ENCODE results near the gene GREB1L.
A peak's percentile ranks its signal among the peaks of the same experiment; 100 is the strongest.

The GREB1L gene

DNA sequence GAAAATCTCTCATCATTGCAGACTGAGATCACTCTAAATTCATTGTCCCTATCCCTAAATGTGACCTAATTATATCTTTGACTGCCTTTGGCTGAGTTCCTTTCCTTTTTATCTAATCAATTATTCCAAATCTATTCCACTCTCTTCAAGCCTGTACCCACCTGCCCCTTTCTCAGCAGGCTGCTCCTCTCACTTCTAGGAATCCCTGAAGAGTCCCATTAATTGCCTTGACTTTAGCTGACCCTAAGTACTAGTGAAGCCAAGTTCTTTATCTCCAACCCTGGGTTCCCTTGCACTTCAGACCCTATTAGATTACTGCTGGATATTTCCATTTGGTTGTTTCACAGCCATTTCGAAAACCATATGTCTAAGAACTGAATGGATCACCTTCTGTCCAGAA, 102.8 kb downstream of the GREB1L start:
- TF ChIP-seq, protein P1, sequence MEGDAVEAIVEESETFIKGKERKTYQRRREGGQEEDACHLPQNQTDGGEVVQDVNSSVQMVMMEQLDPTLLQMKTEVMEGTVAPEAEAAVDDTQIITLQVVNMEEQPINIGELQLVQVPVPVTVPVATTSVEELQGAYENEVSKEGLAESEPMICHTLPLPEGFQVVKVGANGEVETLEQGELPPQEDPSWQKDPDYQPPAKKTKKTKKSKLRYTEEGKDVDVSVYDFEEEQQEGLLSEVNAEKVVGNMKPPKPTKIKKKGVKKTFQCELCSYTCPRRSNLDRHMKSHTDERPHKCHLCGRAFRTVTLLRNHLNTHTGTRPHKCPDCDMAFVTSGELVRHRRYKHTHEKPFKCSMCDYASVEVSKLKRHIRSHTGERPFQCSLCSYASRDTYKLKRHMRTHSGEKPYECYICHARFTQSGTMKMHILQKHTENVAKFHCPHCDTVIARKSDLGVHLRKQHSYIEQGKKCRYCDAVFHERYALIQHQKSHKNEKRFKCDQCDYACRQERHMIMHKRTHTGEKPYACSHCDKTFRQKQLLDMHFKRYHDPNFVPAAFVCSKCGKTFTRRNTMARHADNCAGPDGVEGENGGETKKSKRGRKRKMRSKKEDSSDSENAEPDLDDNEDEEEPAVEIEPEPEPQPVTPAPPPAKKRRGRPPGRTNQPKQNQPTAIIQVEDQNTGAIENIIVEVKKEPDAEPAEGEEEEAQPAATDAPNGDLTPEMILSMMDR (IDR thresholded peaks at IDR 0.05; ENCODE audit: insufficient read depth, low read depth, low read length, missing control alignments), result no peak
- H3K4me3 ChIP-seq (ENCODE audit: low read length), result no peak overlapping the region
- no peak for DNase-seq (ENCODE audit: low read depth)

DNA sequence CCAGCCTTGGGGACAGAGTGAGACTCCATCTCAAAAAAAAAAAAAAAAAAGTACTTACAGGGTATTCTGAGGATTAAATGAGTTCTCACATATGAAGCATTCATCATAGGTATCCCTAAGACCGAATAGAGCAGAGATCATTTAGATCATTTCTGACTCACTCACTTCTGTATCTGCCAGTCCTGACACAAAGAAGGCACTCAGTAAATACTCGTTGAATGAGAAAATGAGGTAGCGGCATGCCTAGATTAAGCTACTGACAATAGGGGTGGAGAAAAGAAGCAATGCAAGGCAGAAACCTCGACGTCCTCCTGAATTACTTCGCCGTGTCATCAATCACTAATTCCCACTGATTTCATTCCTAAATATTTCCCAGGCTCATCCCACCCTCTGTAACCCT, 103.8 kb downstream of the GREB1L start:
- peak; percentile 67 for DNase-seq (ENCODE audit: low read depth)
- TF ChIP-seq, protein P1 (IDR thresholded peaks at IDR 0.05; ENCODE audit: insufficient read depth, low read depth, low read length, missing control alignments), result no peak
- H3K4me3 ChIP-seq (ENCODE audit: low read length), result no peak overlapping the region

DNA sequence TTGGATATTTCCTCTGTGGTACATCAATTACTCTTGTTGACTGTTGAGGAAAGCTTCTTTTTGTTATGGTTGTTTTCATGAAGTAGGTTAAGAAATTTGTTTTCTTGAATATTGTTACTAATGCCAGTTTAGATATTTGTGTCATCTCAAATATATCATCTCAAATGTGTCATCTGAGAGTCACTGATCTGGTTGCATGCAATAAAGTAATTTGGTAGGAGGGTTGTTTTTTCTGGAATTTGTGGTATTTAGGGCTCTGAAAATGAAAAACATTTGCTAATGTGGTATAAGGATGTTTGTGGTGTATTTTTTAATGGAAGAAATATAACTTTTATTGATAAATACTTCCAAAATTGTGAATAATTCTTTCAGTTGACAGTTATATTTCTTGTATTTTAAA, 117.7 kb downstream of the GREB1L start:
- TF ChIP-seq, protein P1 (IDR thresholded peaks at IDR 0.05; ENCODE audit: insufficient read depth, low read depth, low read length, missing control alignments), result no peak
- no peak for DNase-seq (ENCODE audit: low read depth)
- H3K4me3 ChIP-seq (ENCODE audit: low read length), result no peak overlapping the region

DNA sequence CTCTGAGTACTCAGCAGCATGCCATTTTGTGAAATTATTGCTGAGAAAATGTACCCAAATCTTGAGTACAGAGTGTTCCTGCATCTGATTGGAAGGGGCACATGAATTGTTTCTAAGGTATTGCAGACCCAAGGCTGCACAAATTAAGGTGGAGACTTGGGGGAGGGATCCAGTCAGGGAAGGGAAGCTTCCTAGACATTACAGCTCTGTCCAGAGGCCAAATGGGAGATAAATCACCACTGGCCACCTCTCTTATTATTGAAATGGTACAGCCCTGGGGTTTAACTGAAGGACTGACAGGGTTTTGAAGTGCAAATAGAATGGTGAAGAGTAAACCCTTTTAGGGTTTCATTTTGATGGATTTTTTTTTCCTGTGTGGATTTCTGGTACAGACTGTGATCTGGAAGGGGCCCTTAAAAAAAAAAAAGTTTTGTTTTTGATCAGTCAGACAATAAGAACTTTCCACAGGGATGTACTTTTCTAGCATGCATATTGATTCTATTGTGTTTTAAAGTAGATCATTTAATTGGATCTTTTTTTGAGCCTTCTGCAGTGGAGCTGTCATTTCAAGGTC, 119.4 kb downstream of the GREB1L start:
- TF ChIP-seq, protein P1 (IDR thresholded peaks at IDR 0.05; ENCODE audit: insufficient read depth, low read depth, low read length, missing control alignments), result no peak
- H3K4me3 ChIP-seq (ENCODE audit: low read length), result no peak overlapping the region
- DNase-seq (ENCODE audit: low read depth), result no peak

DNA sequence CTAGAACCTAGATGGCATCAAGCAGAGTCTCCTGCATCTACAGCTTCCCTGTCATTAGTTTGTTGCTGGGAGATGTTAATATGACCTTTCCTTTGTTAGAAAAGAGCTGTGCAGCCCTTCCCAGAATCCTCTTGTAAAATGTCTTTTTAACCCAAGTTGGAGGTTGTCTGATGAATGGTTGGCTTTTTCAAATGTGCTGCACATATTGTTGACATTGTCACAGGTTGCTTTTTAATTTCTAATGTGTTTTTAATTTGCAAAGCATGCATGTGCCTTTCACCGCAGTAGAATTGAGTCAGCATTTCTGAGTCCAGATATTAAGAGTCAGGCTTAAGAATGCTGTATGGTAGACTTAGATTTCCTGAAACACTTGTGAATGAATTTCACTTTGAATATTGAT, 120.8 kb downstream of the GREB1L start:
- TF ChIP-seq, protein P1 (IDR thresholded peaks at IDR 0.05; ENCODE audit: insufficient read depth, low read depth, low read length, missing control alignments), result no peak
- no peak for DNase-seq (ENCODE audit: low read depth)
- no peak overlapping the region for H3K4me3 ChIP-seq (ENCODE audit: low read length)

DNA sequence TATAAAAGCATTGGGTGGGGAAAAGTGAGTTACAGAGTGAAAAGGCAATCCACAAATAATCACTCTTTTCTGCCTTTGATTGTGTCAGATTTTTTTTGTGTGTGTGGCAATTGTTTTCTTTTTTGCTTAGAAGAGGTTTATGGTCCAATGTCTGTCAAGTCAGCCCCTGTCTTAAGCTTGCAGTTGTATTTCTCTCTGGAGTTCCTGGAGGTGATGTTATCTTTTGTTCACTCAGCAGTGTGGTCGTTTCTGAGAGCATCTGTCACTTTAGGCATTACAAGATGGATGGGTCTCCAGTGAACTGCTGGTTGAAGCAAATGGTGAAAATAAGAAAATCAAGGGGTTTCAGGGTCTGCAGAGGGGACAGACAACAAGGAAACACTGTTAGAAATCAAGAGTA, 121.3 kb downstream of the GREB1L start:
- TF ChIP-seq, protein P1 (IDR thresholded peaks at IDR 0.05; ENCODE audit: insufficient read depth, low read depth, low read length, missing control alignments), result no peak
- H3K4me3 ChIP-seq (ENCODE audit: low read length), result no peak overlapping the region
- DNase-seq (ENCODE audit: low read depth), result no peak

DNA sequence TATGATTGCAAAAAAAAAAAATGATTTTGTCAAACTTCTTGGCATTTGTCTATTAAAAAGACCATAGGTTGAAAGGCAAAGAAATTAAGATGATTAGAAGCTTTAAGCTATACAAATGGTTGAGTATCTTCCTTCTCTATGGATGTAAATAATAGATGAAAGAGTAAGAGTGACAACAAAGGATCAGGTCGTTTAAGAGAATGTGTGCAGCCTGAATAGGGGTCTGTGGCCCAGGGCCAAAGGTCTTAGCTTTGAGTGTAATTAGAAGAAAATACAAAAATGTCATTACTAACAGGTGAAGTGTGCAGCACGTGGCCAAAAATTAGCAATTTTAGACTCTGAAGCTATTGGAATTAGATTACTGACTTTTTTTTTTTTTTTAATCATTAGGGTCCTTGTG, 122.4 kb downstream of the GREB1L start:
- H3K4me3 ChIP-seq (ENCODE audit: low read length), result no peak overlapping the region
- TF ChIP-seq, protein P1 (IDR thresholded peaks at IDR 0.05; ENCODE audit: insufficient read depth, low read depth, low read length, missing control alignments), result no peak
- DNase-seq (ENCODE audit: low read depth), result no peak

Measured in epithelial cell of esophagus (primary cell).